GM23248 (cell line): ENCODE results near the gene ZNF771. TPM values are rescaled to one million over a fixed set of nuclear protein-coding genes. Genes with fewer than 3 reads are reported as not detected.

ENCODE experiments used
- DNase-seq: peaks from one replicate; pipeline ENCODE4 v3.0.0-alpha.2; 2015
- H2AFZ ChIP-seq: fragments of 200-600 bp; sonication (generic); 2 replicates; pipeline ENCODE4 v1.6.1; 2016; ENCODE audit warnings: antibody characterized with exemption
- H3F3A ChIP-seq: fragments of 200-600 bp; sonication (generic); 2 replicates; pipeline ENCODE4 v1.6.1; 2016; ENCODE audit warnings: mild to moderate bottlenecking, antibody characterized with exemption, mixed run types; ENCODE audit not compliant: insufficient read depth
- H3K27ac ChIP-seq: fragments of 200-600 bp; sonication (generic); 2 replicates; pipeline ENCODE4 v1.5.1; 2016; ENCODE audit warnings: mild to moderate bottlenecking
- H3K27me3 ChIP-seq: fragments of 200-600 bp; sonication (generic); replicated peaks from 2 replicates; pipeline ENCODE4 v1.6.1; 2016; ENCODE audit warnings: mild to moderate bottlenecking; ENCODE audit not compliant: insufficient read depth
- H3K36me3 ChIP-seq: fragments of 200-600 bp; sonication (generic); 2 replicates; pipeline ENCODE4 v1.6.1; 2016; ENCODE audit warnings: low read depth, mild to moderate bottlenecking
- H3K4me1 ChIP-seq: fragments of 200-600 bp; sonication (generic); 2 replicates; pipeline ENCODE4 v1.6.1; 2016; ENCODE audit warnings: mild to moderate bottlenecking; ENCODE audit not compliant: insufficient read depth
- H3K4me2 ChIP-seq: fragments of 200-600 bp; sonication (generic); one replicate; pipeline ENCODE4 v1.6.1; 2016; ENCODE audit warnings: mild to moderate bottlenecking; ENCODE audit not compliant: unreplicated experiment
- H3K4me3 ChIP-seq: fragments of 200-600 bp; sonication (generic); 2 replicates; pipeline ENCODE4 v1.5.1; 2016; ENCODE audit warnings: mild to moderate bottlenecking
- H3K79me2 ChIP-seq: fragments of 200-600 bp; sonication (generic); 2 replicates; pipeline ENCODE4 v1.6.1; 2016; ENCODE audit warnings: mild to moderate bottlenecking; ENCODE audit not compliant: insufficient read depth
- H3K9ac ChIP-seq: fragments of 200-600 bp; sonication (generic); 2 replicates; pipeline ENCODE4 v1.6.1; 2016; ENCODE audit warnings: mild to moderate bottlenecking
- H3K9me2 ChIP-seq: fragments of 200-600 bp; sonication (generic); 2 replicates; pipeline ENCODE4 v1.6.1; 2016; ENCODE audit warnings: mixed run types, mild to moderate bottlenecking, moderate library complexity; ENCODE audit not compliant: insufficient read depth
- H3K9me3 ChIP-seq: fragments of 200-600 bp; sonication (generic); one replicate; pipeline ENCODE4 v1.6.1; 2017; ENCODE audit warnings: low read depth
- H4K20me1 ChIP-seq: fragments of 200-600 bp; sonication (generic); 2 replicates; pipeline ENCODE4 v1.6.0; 2016; ENCODE audit not compliant: insufficient read depth
- EZH2 ChIP-seq: fragments of 200-600 bp; sonication (generic); IDR thresholded peaks from 2 replicates; pipeline ENCODE4 v1.6.1; 2018; ENCODE audit warnings: antibody characterized with exemption, mild to moderate bottlenecking; ENCODE audit not compliant: insufficient read depth, poor library complexity, severe bottlenecking
- EZH2phosphoT487 ChIP-seq: fragments of 200-600 bp; sonication (generic); IDR thresholded peaks from 2 replicates; pipeline ENCODE4 v1.6.1; 2018; ENCODE audit warnings: antibody characterized with exemption, moderate library complexity, mild to moderate bottlenecking, low read depth; ENCODE audit not compliant: insufficient read depth
- WGBS, 2 experiments: methylation state at CpG; one replicate each; pipeline ENCODE4 v1.1.6; 2015 to 2017; ENCODE audit warnings: low lambda C conversion rate in 2 of 2, low coverage in 1 of 2; ENCODE audit errors: missing lambda C conversion rate in 2 of 2; 5-methylcytosine and 5-hydroxymethylcytosine counted together
- in situ Hi-C: fragments of 300-500 bp; cut with MboI; formaldehyde crosslinking; loops from 2 replicates; pipeline ENCODE4 v1.15.0; 2020
- polyA plus RNA-seq: library from polyadenylated mRNA; unstranded; fragments of >200 nt; fragmentation: Nextera tagmentation; extraction: Ambion mirVana; gene quantifications from 2 replicates; pipeline ENCODE4 v1.2.1, GENCODE V29; 2016
- total RNA-seq: library from RNA; depleted of rRNA; stranded (reverse); fragments of >200 nt; shearing (Covaris generic); gene quantifications from 2 replicates; pipeline ENCODE4 v1.2.3, GENCODE V29; 2014

ZNF771 gene
- total and polyA plus RNA-seq, 2 experiments from 2014 or later, result 17.6 to 20.1 TPM

- Histone ChIP-seq H3K79me2 (peaks cover 84% of the 10 kb centered on the region), H4K20me1 (no peaks in the 10 kb centered on the region; the same call in 1 of the 2 replicates), H2AFZ (no peak overlapping the region), H3K4me1 (peaks cover 23% of the 10 kb centered on the region), H3K9ac (no peak overlapping the region), H3K27ac (peak overlapping the region; percentile 15; the same call in 1 of the 2 replicates), H3K9me3 (no peaks in the 10 kb centered on the region), H3K36me3 (peaks cover 7% of the 10 kb centered on the region; the same call in 1 of the 2 replicates), H3K27me3 (no peaks in the 10 kb centered on the region), H3K4me2 (peak overlapping the region; percentile 100), H3F3A (peaks cover 10% of the 10 kb centered on the region; the same call in 1 of the 2 replicates), H3K4me3 (peak overlapping the region; percentile 94), H3K9me2 (no peaks in the 10 kb centered on the region)
- TF ChIP-seq EZH2phosphoT487 (no peak), EZH2 (no peak)
- 57 to 63% methylated on average over 4 of the region's 4 CpGs for WGBS, 2 experiments
- in situ Hi-C loops, result no loop called here
- peak; percentile 32 for DNase-seq
These were observed 40.9 kb upstream of the ZNF771 start for GRCh38 chr16:30366511-30366910.

DNA sequence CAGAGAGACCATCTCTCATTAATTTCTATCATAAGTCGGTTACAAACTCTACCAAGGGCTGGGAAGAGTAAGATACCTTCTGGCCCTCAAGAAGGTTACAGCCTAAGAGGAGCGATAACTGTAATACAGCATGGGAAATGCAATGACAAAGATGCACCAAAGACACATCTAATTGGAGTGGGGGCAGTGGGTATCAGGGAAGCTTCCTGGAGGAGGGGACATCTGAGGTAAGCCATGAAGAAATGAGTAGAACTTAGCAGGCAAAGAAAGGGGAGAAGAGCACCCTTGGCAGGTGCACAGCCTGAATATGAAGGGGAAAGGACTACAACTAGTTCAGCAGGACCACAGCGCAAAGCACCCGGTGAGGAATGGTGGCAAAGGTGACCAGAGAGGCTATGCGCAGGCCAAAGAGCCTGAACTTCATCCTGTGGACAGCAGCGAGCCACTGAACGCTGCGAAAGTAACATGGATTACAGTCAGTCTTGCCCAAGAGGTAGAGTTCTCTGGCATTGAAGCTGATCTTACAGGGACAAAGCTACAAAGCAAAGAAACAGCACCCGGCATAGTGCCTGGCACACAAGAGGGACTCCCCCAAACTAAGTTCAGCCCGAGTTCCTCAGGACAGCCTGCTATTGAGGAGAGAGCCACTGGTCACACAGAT, 39.9 kb upstream of the ZNF771 start:
- Histone ChIP-seq H3K9me2 (no peaks in the 10 kb centered on the region), H3K4me2 (peak overlapping the region; percentile 100), H3K9ac (peak overlapping the region; percentile 80), H3K36me3 (peaks cover 7% of the 10 kb centered on the region; the same call in 1 of the 2 replicates), H3K9me3 (no peaks in the 10 kb centered on the region), H3K27me3 (no peaks in the 10 kb centered on the region), H2AFZ (no peak overlapping the region), H3F3A (peaks cover 10% of the 10 kb centered on the region; the same call in 1 of the 2 replicates), H3K27ac (peak overlapping the region; percentile 71; the same call in 1 of the 2 replicates), H3K4me3 (peak overlapping the region; percentile 94), H3K4me1 (peaks cover 23% of the 10 kb centered on the region), H3K79me2 (peaks cover 74% of the 10 kb centered on the region), H4K20me1 (no peaks in the 10 kb centered on the region; the same call in 1 of the 2 replicates)
- in situ Hi-C loops, result no loop called here
- peak; percentile 15 for DNase-seq
- 80 to 81% methylated on average over 10 of the region's 10 CpGs for WGBS, 2 experiments
- TF ChIP-seq EZH2 (no peak), EZH2phosphoT487 (no peak)

DNA sequence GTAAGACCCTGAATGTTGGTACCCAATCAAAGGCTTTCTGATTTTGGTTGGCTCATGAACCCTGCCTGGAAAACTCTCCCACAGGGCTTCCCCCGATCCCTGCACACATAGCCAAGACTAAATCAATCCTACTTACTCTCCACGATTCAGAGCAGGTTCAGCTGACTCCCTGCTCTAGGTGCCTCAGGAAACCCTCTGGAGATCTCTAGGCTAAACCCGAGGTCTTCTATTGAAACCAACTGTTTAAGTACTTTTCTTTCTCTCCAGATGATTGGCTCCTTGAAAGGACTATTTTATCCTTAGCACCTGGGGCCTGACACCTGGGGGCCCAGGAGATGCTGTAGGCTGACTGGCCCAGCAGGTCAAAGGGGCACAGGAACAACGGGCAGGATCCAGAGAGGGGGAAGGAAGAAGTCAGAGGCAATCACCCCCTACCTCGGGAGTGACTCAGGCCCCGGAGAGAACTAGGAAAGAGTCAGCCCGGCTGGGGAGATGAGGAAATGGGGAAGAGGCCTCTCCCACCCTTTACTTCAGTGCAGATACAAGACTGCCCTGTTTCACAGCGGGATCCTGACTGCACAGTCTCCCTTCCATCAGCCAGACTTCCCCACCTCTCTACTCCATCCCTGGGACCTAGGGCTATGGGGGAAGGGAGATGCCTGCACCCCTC, 39.1 kb upstream of the ZNF771 start:
- H3F3A ChIP-seq, result peaks cover 10% of the 10 kb centered on the region; the same call in 1 of the 2 replicates
- H2AFZ ChIP-seq, result no peak overlapping the region; the same call in 1 of the 2 replicates
- peaks cover 66% of the 10 kb centered on the region for H3K79me2 ChIP-seq
- H3K4me3 ChIP-seq, result peak overlapping the region; percentile 94
- TF ChIP-seq EZH2 (no peak), EZH2phosphoT487 (no peak)
- no peaks in the 10 kb centered on the region for H3K27me3 ChIP-seq
- no peaks in the 10 kb centered on the region; the same call in 1 of the 2 replicates for H4K20me1 ChIP-seq
- WGBS, 2 experiments, result 1 to 3% methylated on average over 8 of the region's 8 CpGs
- in situ Hi-C loops, result no loop called here
- H3K27ac ChIP-seq, result peak overlapping the region; percentile 71
- H3K36me3 ChIP-seq, result peaks cover 4% of the 10 kb centered on the region; the same call in 1 of the 2 replicates
- peaks cover 23% of the 10 kb centered on the region for H3K4me1 ChIP-seq
- no peaks in the 10 kb centered on the region for H3K9me2 ChIP-seq
- peak overlapping the region; percentile 80 for H3K9ac ChIP-seq
- no peaks in the 10 kb centered on the region for H3K9me3 ChIP-seq
- peak; percentile 87 for DNase-seq
- H3K4me2 ChIP-seq, result peak overlapping the region; percentile 100

DNA sequence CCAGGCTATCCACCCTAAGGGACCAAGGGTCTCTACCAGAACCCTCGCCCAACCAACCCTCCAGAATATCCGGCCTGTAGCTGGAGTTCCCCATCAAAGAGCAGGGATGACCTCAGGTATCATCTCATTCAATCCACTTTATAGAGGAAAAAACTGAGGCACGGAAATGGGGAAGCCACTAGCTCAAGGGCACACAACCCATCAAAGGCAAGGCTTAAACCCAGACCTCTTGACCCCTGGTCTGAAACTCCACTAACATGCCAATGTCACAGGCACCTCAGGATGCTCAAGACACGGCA, 38.7 kb upstream of the ZNF771 start:
- H3K4me2 ChIP-seq, result peak overlapping the region; percentile 100
- peak overlapping the region; percentile 94 for H3K4me3 ChIP-seq
- H3K36me3 ChIP-seq, result peaks cover under 1% of the 10 kb centered on the region; the same call in 1 of the 2 replicates
- no peak overlapping the region; the same call in 1 of the 2 replicates for H2AFZ ChIP-seq
- TF ChIP-seq EZH2 (no peak), EZH2phosphoT487 (no peak)
- in situ Hi-C loops, result no loop called here
- H3K4me1 ChIP-seq, result peaks cover 23% of the 10 kb centered on the region
- no peaks in the 10 kb centered on the region for H3K9me3 ChIP-seq
- H3K27me3 ChIP-seq, result no peaks in the 10 kb centered on the region
- H3K9ac ChIP-seq, result peak overlapping the region; percentile 80
- H3K79me2 ChIP-seq, result peaks cover 62% of the 10 kb centered on the region
- H3K27ac ChIP-seq, result peak overlapping the region; percentile 71
- WGBS, 2 experiments, result 1 to 2% methylated on average over 4 of the region's 4 CpGs
- H4K20me1 ChIP-seq, result no peaks in the 10 kb centered on the region; the same call in 1 of the 2 replicates
- no peaks in the 10 kb centered on the region for H3K9me2 ChIP-seq
- DNase-seq, result no peak
- H3F3A ChIP-seq, result peaks cover 10% of the 10 kb centered on the region; the same call in 1 of the 2 replicates
